Upper lobe of right lung (tissue), 1 donor: ENCODE results near the gene SLC25A28. TPM values are rescaled to one million over a fixed set of nuclear protein-coding genes. Genes with fewer than 3 reads are reported as not detected.
"Not testable (repeated sequence)": the region's sequence is repeated elsewhere in the genome, so short reads cannot be mapped to it uniquely, and the experiment has no call there.

ENCODE experiments used
- ATAC-seq: fragments of 200-7000 bp; cut with Tn5 transposase; one replicate; pipeline ENCODE4 v1.9.1; 2020; ENCODE audit warnings: mild to moderate bottlenecking, moderate library complexity
- DNase-seq: peaks from one replicate; pipeline ENCODE4 v3.0.0-alpha.2; 2020
- H3K27ac ChIP-seq: fragments of 200-600 bp; one replicate; pipeline ENCODE4 v1.8.0; 2022
- H3K27me3 ChIP-seq: fragments of 200-600 bp; one replicate; pipeline ENCODE4 v1.8.0; 2022; ENCODE audit warnings: mild to moderate bottlenecking
- H3K36me3 ChIP-seq: fragments of 200-600 bp; one replicate; pipeline ENCODE4 v1.8.0; 2022
- H3K4me1 ChIP-seq: fragments of 200-600 bp; one replicate; pipeline ENCODE4 v1.8.0; 2022
- H3K4me3 ChIP-seq: fragments of 200-600 bp; one replicate; pipeline ENCODE4 v1.8.0; 2022; ENCODE audit warnings: mild to moderate bottlenecking
- H3K9me3 ChIP-seq: fragments of 200-600 bp; one replicate; pipeline ENCODE4 v1.8.0; 2022
- CTCF ChIP-seq: fragments of 200-600 bp; IDR thresholded peaks from one replicate; pipeline ENCODE4 v1.8.0; 2022; ENCODE audit warnings: antibody characterized with exemption
- intact Hi-C: fragments of 100-400 bp; cut with DNase I; formaldehyde crosslinking; loops from one replicate; pipeline ENCODE4 v1.11.0; 2022
- total RNA-seq: library from RNA; stranded (reverse); fragmentation: NEBNext Ultra II Directional; extraction: Animal tissue kit (Norgen Biotek cat#: 25700); gene quantifications from one replicate; pipeline ENCODE4 v1.2.1, GENCODE V29; 2021
- donor health status: DM: no; HTN: yes; CAD: no; lungs with severe emphysema.

Gene SLC25A28
- total RNA-seq, 1 donor from 2014 or later, result 47.4 TPM

DNA sequence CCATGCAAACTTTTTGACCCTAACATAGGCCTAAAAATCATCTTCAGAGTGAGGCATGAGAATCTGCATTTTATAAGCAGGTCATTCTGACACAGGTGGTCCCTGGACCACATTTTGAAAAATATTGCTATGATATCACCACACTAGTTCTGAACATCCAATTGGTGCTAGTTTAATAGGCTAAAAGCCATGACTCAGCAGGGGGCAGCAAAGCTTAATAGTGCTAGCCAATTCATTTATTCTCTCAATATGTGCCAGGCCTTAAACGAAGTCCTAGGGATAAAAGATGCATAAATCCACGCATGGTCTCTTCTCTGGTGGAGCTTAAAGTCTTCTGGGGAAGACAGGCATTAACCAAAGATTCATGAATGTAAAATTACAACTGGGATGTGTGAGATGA, 10.2 kb upstream of the SLC25A28 start:
- Histone ChIP-seq H3K27me3 (no peaks in the 10 kb centered on the region), H3K4me1 (no peaks in the 10 kb centered on the region), H3K36me3 (no peaks in the 10 kb centered on the region), H3K27ac (no peak overlapping the region), H3K4me3 (no peak overlapping the region), H3K9me3 (no peaks in the 10 kb centered on the region)
- intact Hi-C loops, result no loop called here
- DNase-seq (no peak), ATAC-seq (peak; percentile 53)
- peak; percentile 43 for TF ChIP-seq CTCF

DNA sequence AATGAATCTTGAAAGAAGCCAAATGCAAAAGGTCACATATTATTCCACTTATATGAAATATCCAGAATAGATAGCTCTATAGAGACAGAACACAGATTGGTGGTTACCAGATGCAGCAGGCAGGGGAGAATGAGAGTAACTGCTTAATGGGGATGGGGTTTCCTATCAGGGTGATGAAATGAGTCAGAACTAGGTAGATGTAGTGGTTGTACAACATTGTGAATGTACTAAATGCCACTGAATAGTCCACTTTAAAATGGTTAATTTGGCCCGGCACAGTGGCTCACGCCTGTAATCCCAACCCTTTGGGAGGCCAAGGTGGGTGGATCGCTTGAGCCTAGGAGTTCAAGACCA, 9.4 kb upstream of the SLC25A28 start:
- DNase-seq (no peak), ATAC-seq (no peak)
- no peaks in the 10 kb centered on the region for H3K9me3 ChIP-seq
- H3K27ac ChIP-seq, result no peak overlapping the region
- intact Hi-C loops, result no loop called here
- H3K4me1 ChIP-seq, result no peaks in the 10 kb centered on the region
- no peak overlapping the region for H3K4me3 ChIP-seq
- TF ChIP-seq CTCF, result no peak
- no peaks in the 10 kb centered on the region for H3K27me3 ChIP-seq
- no peaks in the 10 kb centered on the region for H3K36me3 ChIP-seq

- ATAC-seq (no peak), DNase-seq (no peak)
- Histone ChIP-seq H3K27ac (no peak overlapping the region), H3K4me3 (no peak overlapping the region), H3K9me3 (no peaks in the 10 kb centered on the region), H3K36me3 (no peaks in the 10 kb centered on the region), H3K27me3 (no peaks in the 10 kb centered on the region), H3K4me1 (no peaks in the 10 kb centered on the region)
- intact Hi-C loops, result no loop called here
- TF ChIP-seq CTCF, result no peak
These were observed 8.8 kb upstream of the SLC25A28 start for GRCh38 chr10:99628923-99629624.

DNA sequence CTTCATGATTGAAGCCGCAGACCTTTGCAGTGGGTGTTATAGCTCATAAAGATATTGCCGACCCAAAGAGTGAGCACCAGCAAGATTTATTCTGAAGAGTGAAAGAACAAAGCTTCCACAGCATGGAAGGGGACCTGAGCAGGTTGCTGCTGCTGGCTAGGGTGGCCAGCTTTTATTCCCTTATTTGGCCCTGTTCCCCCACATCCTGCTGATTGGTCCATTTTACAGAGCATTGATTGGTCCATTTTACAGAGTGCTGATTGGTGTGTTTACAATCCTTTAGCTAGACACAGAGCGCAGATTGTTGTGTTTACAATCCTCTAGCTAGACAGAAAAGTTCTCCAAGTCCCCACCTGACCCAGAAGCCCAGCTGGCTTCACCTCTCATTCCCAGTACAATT, 4.9 kb upstream of the SLC25A28 start:
- H3K4me1 ChIP-seq, H3K27me3 ChIP-seq, DNase-seq, intact Hi-C loops, H3K4me3 ChIP-seq, H3K9me3 ChIP-seq, ATAC-seq, H3K36me3 ChIP-seq, H3K27ac ChIP-seq: not testable (repeated sequence)

DNA sequence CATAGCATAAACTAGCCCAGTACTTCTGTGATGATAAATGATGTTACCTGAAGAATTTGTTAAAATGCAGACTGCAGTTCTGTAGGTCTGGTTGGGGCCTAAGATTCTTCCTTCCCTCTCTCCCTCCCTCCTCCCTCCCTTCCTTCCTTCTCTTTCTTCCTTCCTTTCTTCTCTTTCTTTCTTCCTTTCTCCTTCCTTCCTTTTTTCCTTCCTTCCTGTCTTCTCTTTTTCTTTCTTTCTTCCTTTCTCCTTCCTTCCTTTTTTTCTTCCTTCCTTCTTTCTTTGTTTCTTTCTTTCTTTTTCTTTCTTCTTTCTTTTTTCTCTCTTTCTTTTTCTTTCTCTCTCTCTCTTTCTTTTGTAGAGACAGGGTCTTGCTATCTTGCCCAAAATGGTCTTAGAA, 3.7 kb upstream of the SLC25A28 start:
- H3K4me1 ChIP-seq, result peaks cover 8% of the 10 kb centered on the region
- TF ChIP-seq CTCF, result no peak
- H3K36me3 ChIP-seq, result no peaks in the 10 kb centered on the region
- no peak overlapping the region for H3K4me3 ChIP-seq
- H3K9me3 ChIP-seq, result no peaks in the 10 kb centered on the region
- intact Hi-C loops, result no loop called here
- H3K27me3 ChIP-seq, result no peaks in the 10 kb centered on the region
- ATAC-seq (no peak), DNase-seq (no peak)
- no peak overlapping the region for H3K27ac ChIP-seq

GRCh38 chr10:99621454-99622251, 1.4 kb upstream of the SLC25A28 start:
- Histone ChIP-seq H3K36me3 (no peaks in the 10 kb centered on the region), H3K27ac (peak overlapping the region; percentile 99), H3K9me3 (no peaks in the 10 kb centered on the region), H3K4me1 (peaks cover 30% of the 10 kb centered on the region), H3K27me3 (no peaks in the 10 kb centered on the region), H3K4me3 (peak overlapping the region; percentile 92)
- DNase-seq, result no peak
- ATAC-seq, result peak; percentile 7
- TF ChIP-seq CTCF, result no peak
- intact Hi-C loops, result no loop called here
